Esophagus muscularis mucosa (tissue), 4 donors: ENCODE data around the gene ZNF677. TPM values are rescaled to one million over a fixed set of nuclear protein-coding genes. Genes with fewer than 3 reads are reported as not detected.
"Not testable (repeated sequence)": the region's sequence is repeated elsewhere in the genome, so short reads cannot be mapped to it uniquely, and the experiment has no call there.

Experiments used
- DNase-seq: peaks from one replicate; pipeline ENCODE4 v3.0.0-alpha.2; 2017; ENCODE audit errors: extremely low spot score
- H3K27ac ChIP-seq, 4 donors: fragments of 200-600 bp; sonication (generic); replicated peaks in 1 of 4; 1 replicate in 3 of 4; 2 replicates in 1 of 4; pipeline ENCODE4 v1.5.1; 2016 to 2019; ENCODE audit warnings: mild to moderate bottlenecking in 1 of 4
- H3K27me3 ChIP-seq, 4 donors: fragments of 200-600 bp; sonication (generic); one replicate each; pipeline versions ENCODE4 v1.5.1 to v1.6.0; 2016 to 2019
- H3K36me3 ChIP-seq, 4 donors: fragments of 200-600 bp; sonication (generic); one replicate each; pipeline ENCODE4 v1.5.1; 2016 to 2019
- H3K4me1 ChIP-seq, 4 donors: fragments of 200-600 bp; sonication (generic); one replicate each; pipeline ENCODE4 v1.5.1; 2016 to 2019
- H3K4me3 ChIP-seq, 4 donors: fragments of 200-600 bp; sonication (generic); 1 replicate in 2 of 4; 2 replicates in 2 of 4; pipeline ENCODE4 v1.5.1; 2016 to 2019; ENCODE audit warnings: mild to moderate bottlenecking in 4 of 4, moderate library complexity in 1 of 4
- H3K9me3 ChIP-seq, 4 donors: fragments of 200-600 bp; sonication (generic); 1 replicate in 3 of 4; 2 replicates in 1 of 4; pipeline ENCODE4 v1.5.1; 2016 to 2019
- EP300 ChIP-seq: sonication (generic); formaldehyde crosslinking; IDR thresholded peaks from one replicate; pipeline ENCODE4 v1.6.1; 2017; ENCODE audit warnings: antibody characterized with exemption
- POLR2A ChIP-seq: fragments of 450-650 bp; IDR thresholded peaks from one replicate; pipeline ENCODE4 v1.6.1; 2017; ENCODE audit warnings: antibody characterized with exemption, moderate library complexity, mild to moderate bottlenecking, low read depth
- POLR2AphosphoS5 ChIP-seq, 2 donors: sonication (generic); formaldehyde crosslinking; IDR thresholded peaks; one replicate each; pipeline ENCODE4 v1.6.1; 2017; ENCODE audit warnings: antibody characterized with exemption in 2 of 2
- WGBS: methylation state at CpG from one replicate; pipeline ENCODE4 v1.1.5; 2018; 5-methylcytosine and 5-hydroxymethylcytosine counted together
- intact Hi-C: fragments of 100-400 bp; cut with DNase I; formaldehyde crosslinking; loops from one replicate; pipeline ENCODE4 v1.15.1; 2023
- total RNA-seq, 4 donors: library from RNA; depleted of rRNA; stranded (reverse); fragments of >200 nt; gene quantifications; one replicate each; pipeline versions ENCODE4 v1.1.0 to v1.2.1, GENCODE V29; 2016
- TF ChIP-seq, protein P1 (sequence below), 3 experiments: fragments of 200-600 bp in 2 of 3; fragments of 450-650 bp in 1 of 3; sonication (generic) in 2 of 3; IDR thresholded peaks; one replicate each; pipeline ENCODE4 v1.5.1; 2017 to 2019; ENCODE audit warnings: antibody characterized with exemption in 3 of 3, mild to moderate bottlenecking in 2 of 3, moderate library complexity in 1 of 3

Gene ZNF677
- total RNA-seq, 4 donors from 2014 or later, result 15.6 to 22.0 (median 17.1) TPM

DNA sequence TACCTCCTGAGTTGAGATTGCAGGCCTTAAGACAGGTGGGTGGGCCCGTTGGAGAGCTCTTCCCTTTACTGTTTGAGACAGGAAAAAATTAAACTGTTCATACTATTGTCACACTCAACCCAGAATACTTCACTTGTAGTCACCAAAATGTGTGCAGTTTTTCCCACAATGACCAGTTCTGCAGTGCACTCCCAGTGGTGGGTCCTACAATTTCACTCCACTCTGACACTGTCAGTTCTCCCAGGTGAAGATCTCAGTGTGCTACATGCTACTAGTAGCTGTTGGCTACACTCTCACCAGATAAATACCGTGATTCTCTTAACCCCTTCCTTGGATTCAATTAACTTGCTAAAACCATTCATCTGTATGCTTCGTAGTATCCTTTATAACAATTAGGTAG, 64.4 kb downstream of the ZNF677 start:
- peaks cover 0 to 18% (median 8%) of the 10 kb centered on the region in 4 donors for H3K36me3 ChIP-seq
- WGBS, result 57% methylated on average over 3 of the region's 3 CpGs
- TF ChIP-seq POLR2AphosphoS5 (IDR thresholded peaks at IDR 0.05) (no peak), POLR2A (no peak), EP300 (no peak)
- TF ChIP-seq, protein P1, sequence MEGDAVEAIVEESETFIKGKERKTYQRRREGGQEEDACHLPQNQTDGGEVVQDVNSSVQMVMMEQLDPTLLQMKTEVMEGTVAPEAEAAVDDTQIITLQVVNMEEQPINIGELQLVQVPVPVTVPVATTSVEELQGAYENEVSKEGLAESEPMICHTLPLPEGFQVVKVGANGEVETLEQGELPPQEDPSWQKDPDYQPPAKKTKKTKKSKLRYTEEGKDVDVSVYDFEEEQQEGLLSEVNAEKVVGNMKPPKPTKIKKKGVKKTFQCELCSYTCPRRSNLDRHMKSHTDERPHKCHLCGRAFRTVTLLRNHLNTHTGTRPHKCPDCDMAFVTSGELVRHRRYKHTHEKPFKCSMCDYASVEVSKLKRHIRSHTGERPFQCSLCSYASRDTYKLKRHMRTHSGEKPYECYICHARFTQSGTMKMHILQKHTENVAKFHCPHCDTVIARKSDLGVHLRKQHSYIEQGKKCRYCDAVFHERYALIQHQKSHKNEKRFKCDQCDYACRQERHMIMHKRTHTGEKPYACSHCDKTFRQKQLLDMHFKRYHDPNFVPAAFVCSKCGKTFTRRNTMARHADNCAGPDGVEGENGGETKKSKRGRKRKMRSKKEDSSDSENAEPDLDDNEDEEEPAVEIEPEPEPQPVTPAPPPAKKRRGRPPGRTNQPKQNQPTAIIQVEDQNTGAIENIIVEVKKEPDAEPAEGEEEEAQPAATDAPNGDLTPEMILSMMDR (IDR thresholded peaks at IDR 0.05), result no peak
- H3K27ac ChIP-seq, result no peak overlapping the region
- H3K4me3 ChIP-seq, result no peak overlapping the region
- H3K27me3 ChIP-seq, result no peaks in the 10 kb centered on the region
- peaks cover 6 to 19% (median 16%) of the 10 kb centered on the region in 4 donors for H3K4me1 ChIP-seq
- no peak for DNase-seq
- intact Hi-C loops, result loop anchor here (5.0 to 10.0 kb wide), 6 partner anchors 88 to 555 kb away; partner anchors contain the start of genes ZNF160, ZNF765, ZNF813 and ZNF845
- H3K9me3 ChIP-seq, result no peaks in the 10 kb centered on the region

DNA sequence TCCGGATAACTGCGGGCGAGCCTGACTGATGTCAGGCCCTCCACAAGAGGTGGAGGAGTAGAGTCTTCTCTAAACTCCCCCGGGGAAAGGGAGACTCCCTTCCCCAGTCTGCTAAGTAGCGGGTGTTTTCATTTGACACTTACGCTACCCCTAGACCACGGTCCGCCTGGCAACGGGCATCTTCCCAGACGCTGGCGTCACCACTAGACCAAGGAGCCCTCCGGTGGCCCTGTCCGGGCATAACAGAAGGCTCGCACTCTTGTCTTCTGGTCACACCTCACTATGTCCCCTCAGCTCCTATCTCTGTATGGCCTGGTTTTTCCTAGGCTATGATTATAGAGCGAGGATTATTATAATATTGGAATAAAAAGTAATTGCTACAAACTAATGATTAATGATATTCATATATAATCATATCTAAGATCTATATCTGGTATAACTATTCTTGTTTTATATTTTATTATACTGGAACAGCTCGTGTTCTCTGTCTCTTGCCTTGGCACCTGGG, 64.9 kb downstream of the ZNF677 start:
- H3K9me3 ChIP-seq, H3K27ac ChIP-seq, H3K4me3 ChIP-seq, DNase-seq, H3K27me3 ChIP-seq: not testable (repeated sequence)
- peaks cover 6 to 19% (median 15%) of the 10 kb centered on the region in 4 donors for H3K4me1 ChIP-seq
- H3K36me3 ChIP-seq, result peaks cover 0 to 18% (median 8%) of the 10 kb centered on the region in 4 donors
- 82% methylated on average over 6 of the region's 16 CpGs for WGBS
- intact Hi-C loops, result loop anchor here (5.0 to 10.0 kb wide), 6 partner anchors 87 to 555 kb away; partner anchors contain the start of genes ZNF160, ZNF765, ZNF813 and ZNF845

Other genes starting within 250 kb of the ZNF677 start
- gene ERVV-1, start 241.0 kb downstream of the ZNF677 start, total RNA-seq, result not detected
- gene ERVV-2, start 210.1 kb downstream of the ZNF677 start, total RNA-seq, result not detected
- gene ZNF160, start 151.5 kb downstream of the ZNF677 start, total RNA-seq, result 10 to 100 TPM; 25.3 to 40.3 (median 27.1) TPM
- 10 to 100 TPM in 3 of 4 donors, 1 to 10 TPM in 1; 9.1 to 18.1 (median 13.4) TPM for gene ZNF415, start 122.0 kb downstream of the ZNF677 start, total RNA-seq
- 10 to 100 TPM in 1 of 4 donors, 1 to 10 TPM in 3; 7.1 to 11.3 (median 8.5) TPM for gene ZNF347, start 95.8 kb downstream of the ZNF677 start, total RNA-seq
- gene ZNF665, start 61.5 kb downstream of the ZNF677 start, total RNA-seq, result 1 to 10 TPM; 2.9 to 3.8 (median 3.3) TPM
- gene VN1R2, start 3.4 kb upstream of the ZNF677 start, total RNA-seq, result not detected
- gene VN1R4, start 12.8 kb upstream of the ZNF677 start, total RNA-seq, result not detected
- 1 to 10 TPM; 4.4 to 6.2 (median 5.9) TPM for gene ZNF845, start 78.9 kb upstream of the ZNF677 start, total RNA-seq
- gene ZNF525, start 110.8 kb upstream of the ZNF677 start, total RNA-seq, result 10 to 100 TPM in 3 of 4 donors, 1 to 10 TPM in 1; 9.6 to 14.5 (median 12.3) TPM
- 10 to 100 TPM in 1 of 4 donors, 1 to 10 TPM in 3; 7.1 to 12.5 (median 8.5) TPM for gene ZNF765, start 140.3 kb upstream of the ZNF677 start, total RNA-seq
- 1 to 10 TPM; 6.7 to 8.4 (median 7.4) TPM for gene ZNF761, start 177.1 kb upstream of the ZNF677 start, total RNA-seq
- 1 to 10 TPM; 1.7 to 3.5 (median 3.2) TPM for gene ZNF813, start 212.9 kb upstream of the ZNF677 start, total RNA-seq